HG02973 (cell line): ENCODE measurements around the gene BTBD9.

Experiments
- ATAC-seq: cut with Tn5 transposase; IDR thresholded peaks from one replicate; pipeline ENCODE4 v1.9.1; 2021; ENCODE audit warnings: moderate library complexity; ENCODE audit not compliant: unreplicated experiment

BTBD9 gene

GRCh38 chr6:38215225-38215624, 424.5 kb downstream of the BTBD9 start:
- ATAC-seq, result no peak

- ATAC-seq, result no peak
These were observed 425.6 kb downstream of the BTBD9 start for GRCh38 chr6:38214159-38214558.

GRCh38 chr6:38213251-38213658, 426.5 kb downstream of the BTBD9 start:
- ATAC-seq, result no peak

- no peak for ATAC-seq
These were observed 427.1 kb downstream of the BTBD9 start for GRCh38 chr6:38212579-38212978.

- no peak for ATAC-seq
These were observed 427.6 kb downstream of the BTBD9 start for GRCh38 chr6:38212116-38212515.

GRCh38 chr6:38209371-38210260, 430.1 kb downstream of the BTBD9 start:
- no peak for ATAC-seq

- ATAC-seq, result no peak
These were observed 431.7 kb downstream of the BTBD9 start for GRCh38 chr6:38208028-38208427.

GRCh38 chr6:38207375-38207774, 432.4 kb downstream of the BTBD9 start:
- no peak for ATAC-seq

- no peak for ATAC-seq
These were observed 441.5 kb downstream of the BTBD9 start for GRCh38 chr6:38198219-38198618.

- ATAC-seq, result no peak
These were observed 444.6 kb downstream of the BTBD9 start for GRCh38 chr6:38195113-38195635.

- no peak for ATAC-seq
These were observed 445.1 kb downstream of the BTBD9 start for GRCh38 chr6:38194589-38194988.

GRCh38 chr6:38194282-38194572, 445.5 kb downstream of the BTBD9 start:
- ATAC-seq, result no peak

- ATAC-seq, result no peak
These were observed 446.0 kb downstream of the BTBD9 start for GRCh38 chr6:38193481-38194281.

- no peak for ATAC-seq
These were observed 446.7 kb downstream of the BTBD9 start for GRCh38 chr6:38193051-38193450.

- ATAC-seq, result no peak
These were observed 447.2 kb downstream of the BTBD9 start for GRCh38 chr6:38192487-38192886.

GRCh38 chr6:38192011-38192410, 447.7 kb downstream of the BTBD9 start:
- ATAC-seq, result no peak

- ATAC-seq, result no peak
These were observed 448.3 kb downstream of the BTBD9 start for GRCh38 chr6:38191418-38191817.

GRCh38 chr6:38188677-38189335, 450.9 kb downstream of the BTBD9 start:
- no peak for ATAC-seq

- no peak for ATAC-seq
These were observed 451.7 kb downstream of the BTBD9 start for GRCh38 chr6:38187811-38188590.

GRCh38 chr6:38187325-38187724, 452.4 kb downstream of the BTBD9 start:
- no peak for ATAC-seq

GRCh38 chr6:38185752-38186151, 454.0 kb downstream of the BTBD9 start:
- ATAC-seq, result no peak
